Smooth muscle cell (in vitro differentiated cells): ENCODE results near the gene SMIM7. TPM values are rescaled to one million over a fixed set of nuclear protein-coding genes. Genes with fewer than 3 reads are reported as not detected.
"Not testable (repeated sequence)": the region's sequence is repeated elsewhere in the genome, so short reads cannot be mapped to it uniquely, and the experiment has no call there.

Source experiments
- DNase-seq: peaks from one replicate; lab custom pipeline; 2025; ENCODE audit not compliant: unreplicated experiment; lab: John Stamatoyannopoulos, UW
- H2AFZ ChIP-seq: fragments of 200-600 bp; sonication (generic); 2 replicates; pipeline ENCODE4 v1.6.0; 2016; ENCODE audit warnings: antibody characterized with exemption, low read depth, mild to moderate bottlenecking
- H3F3A ChIP-seq: fragments of 200-600 bp; sonication (generic); 2 replicates; pipeline ENCODE4 v1.6.0; 2017; ENCODE audit warnings: antibody characterized with exemption, low read depth
- H3K27ac ChIP-seq: fragments of 200-600 bp; sonication (generic); 2 replicates; pipeline ENCODE4 v1.5.1; 2016; ENCODE audit warnings: low read depth, mild to moderate bottlenecking
- H3K27me3 ChIP-seq: fragments of 200-600 bp; sonication (generic); 2 replicates; pipeline ENCODE4 v1.6.1; 2016; ENCODE audit warnings: low read depth, mild to moderate bottlenecking
- H3K36me3 ChIP-seq: fragments of 200-600 bp; sonication (generic); 2 replicates; pipeline ENCODE4 v1.5.1; 2016; ENCODE audit warnings: low read depth
- H3K4me1 ChIP-seq: fragments of 200-600 bp; sonication (generic); 2 replicates; pipeline ENCODE4 v1.5.1; 2016; ENCODE audit warnings: low read depth
- H3K4me2 ChIP-seq: fragments of 200-600 bp; sonication (generic); 2 replicates; pipeline ENCODE4 v1.6.0; 2016; ENCODE audit warnings: mild to moderate bottlenecking
- H3K4me3 ChIP-seq: fragments of 200-600 bp; sonication (generic); 2 replicates; pipeline ENCODE4 v1.5.1; 2016; ENCODE audit warnings: mild to moderate bottlenecking
- H3K79me2 ChIP-seq: fragments of 200-600 bp; sonication (generic); 2 replicates; pipeline ENCODE4 v1.6.0; 2016; ENCODE audit warnings: low read depth, mild to moderate bottlenecking
- H3K9ac ChIP-seq: fragments of 200-600 bp; sonication (generic); 2 replicates; pipeline ENCODE4 v1.6.0; 2016; ENCODE audit warnings: low read depth
- H3K9me3 ChIP-seq: fragments of 200-600 bp; sonication (generic); replicated peaks from 2 replicates; pipeline ENCODE4 v1.5.1; 2016; ENCODE audit warnings: low read depth
- H4K20me1 ChIP-seq: fragments of 200-600 bp; sonication (generic); 2 replicates; pipeline ENCODE4 v1.6.0; 2016; ENCODE audit warnings: low read depth
- CTCF ChIP-seq: fragments of 200-600 bp; sonication (generic); IDR thresholded peaks from 2 replicates; pipeline ENCODE4 v1.5.1; 2017; ENCODE audit warnings: borderline replicate concordance, mild to moderate bottlenecking, antibody characterized with exemption; ENCODE audit not compliant: insufficient read depth, poor library complexity, severe bottlenecking
- WGBS: methylation state at CpG from one replicate; pipeline ENCODE4 v1.1.7; 2016; ENCODE audit warnings: low lambda C conversion rate; 5-methylcytosine and 5-hydroxymethylcytosine counted together
- polyA plus RNA-seq: library from polyadenylated mRNA; unstranded; fragments of >200 nt; fragmentation: Nextera tagmentation; extraction: Ambion mirVana; gene quantifications from 2 replicates; pipeline ENCODE4 v1.2.1, GENCODE V29; 2016
- total RNA-seq: library from RNA; depleted of rRNA; stranded (reverse); fragments of >200 nt; gene quantifications from 2 replicates; pipeline ENCODE4 v1.2.3, GENCODE V29; 2014

SMIM7 gene
- total and polyA plus RNA-seq, 2 experiments from 2014 or later: 64.4 to 109 TPM

DNA sequence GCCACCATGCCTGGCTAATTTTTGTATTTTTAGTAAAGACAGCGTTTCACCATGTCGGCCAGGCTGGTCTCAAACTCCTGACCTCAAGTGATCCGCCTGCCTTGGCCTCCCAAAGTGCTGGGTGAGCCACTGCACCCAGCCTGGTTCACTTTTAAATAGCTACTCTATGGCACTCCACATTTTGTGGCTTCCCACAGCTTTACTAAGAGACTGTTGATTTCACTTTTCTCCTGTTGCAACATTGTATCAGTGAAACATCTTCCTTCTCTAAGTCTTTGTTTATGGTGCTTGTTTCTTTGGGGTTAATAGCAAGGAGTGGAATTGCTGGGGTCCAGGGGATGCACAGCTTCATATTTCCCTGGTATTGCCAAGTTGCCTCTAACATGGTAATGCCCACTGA is 13.3 kb upstream of the SMIM7 start:
- no peak overlapping the region for H3K4me3 ChIP-seq
- no peak for DNase-seq
- 88% methylated on average over 3 of the region's 3 CpGs for WGBS
- TF ChIP-seq CTCF: no peak
- H3K4me2 ChIP-seq: no peak overlapping the region
- H3F3A ChIP-seq: no peaks in the 10 kb centered on the region
- no peaks in the 10 kb centered on the region for H4K20me1 ChIP-seq
- no peaks in the 10 kb centered on the region for H3K36me3 ChIP-seq
- H3K4me1 ChIP-seq: no peaks in the 10 kb centered on the region
- no peaks in the 10 kb centered on the region for H3K9me3 ChIP-seq
- no peak overlapping the region for H3K27ac ChIP-seq
- no peak overlapping the region for H2AFZ ChIP-seq
- H3K79me2 ChIP-seq: no peaks in the 10 kb centered on the region
- no peaks in the 10 kb centered on the region for H3K27me3 ChIP-seq
- H3K9ac ChIP-seq: no peak overlapping the region

GRCh38 chr19:16671652-16672274 is 11.8 kb upstream of the SMIM7 start:
- Histone ChIP-seq H4K20me1 (no peaks in the 10 kb centered on the region), H3K9me3 (no peaks in the 10 kb centered on the region), H3K9ac (no peak overlapping the region), H3K36me3 (no peaks in the 10 kb centered on the region), H2AFZ (no peak overlapping the region), H3K27ac (no peak overlapping the region), H3K4me1 (no peaks in the 10 kb centered on the region), H3K4me2 (no peak overlapping the region), H3F3A (no peaks in the 10 kb centered on the region), H3K79me2 (no peaks in the 10 kb centered on the region), H3K4me3 (no peak overlapping the region), H3K27me3 (no peaks in the 10 kb centered on the region)
- DNase-seq: no peak
- WGBS: 91% methylated on average over 12 of the region's 12 CpGs
- no peak for TF ChIP-seq CTCF

- whole genome bisulfite sequencing: 96% methylated on average over 13 of the region's 13 CpGs
- no peak for TF ChIP-seq CTCF
- Histone ChIP-seq H3F3A (no peaks in the 10 kb centered on the region), H3K4me2 (no peak overlapping the region), H3K27ac (no peak overlapping the region), H3K4me1 (no peaks in the 10 kb centered on the region), H3K9ac (no peak overlapping the region), H3K4me3 (no peak overlapping the region), H3K79me2 (no peaks in the 10 kb centered on the region), H3K9me3 (no peaks in the 10 kb centered on the region), H4K20me1 (no peaks in the 10 kb centered on the region), H3K36me3 (no peaks in the 10 kb centered on the region), H2AFZ (no peak overlapping the region), H3K27me3 (no peaks in the 10 kb centered on the region)
- DNase-seq: no peak
Measured at GRCh38 chr19:16670291-16670690, 10.3 kb upstream of the SMIM7 start.

DNA sequence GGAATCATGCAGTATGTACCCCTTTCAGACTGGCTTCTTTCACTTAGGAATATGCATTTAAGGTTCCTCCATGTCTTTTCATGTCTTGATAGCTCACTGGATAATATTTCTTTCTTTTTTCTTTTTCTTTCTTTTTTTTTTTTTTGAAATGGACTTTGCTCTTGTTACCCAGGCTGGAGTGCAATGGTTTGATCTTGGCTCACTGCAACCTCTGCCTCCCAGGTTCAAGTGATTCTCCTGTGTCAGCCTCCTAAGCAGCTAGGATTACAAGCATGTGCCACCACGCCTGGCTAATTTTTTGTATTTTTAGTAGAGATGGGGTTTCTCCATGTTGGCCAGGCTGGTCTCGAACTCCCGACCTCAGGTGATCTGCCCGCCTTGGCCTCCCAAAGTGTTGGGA is 8.8 kb upstream of the SMIM7 start:
- H2AFZ ChIP-seq, H3K4me2 ChIP-seq, H3K4me3 ChIP-seq, H3K27ac ChIP-seq, H3K79me2 ChIP-seq, DNase-seq, H3K36me3 ChIP-seq, H3K9me3 ChIP-seq, H3F3A ChIP-seq, H3K4me1 ChIP-seq, H3K27me3 ChIP-seq, H4K20me1 ChIP-seq, H3K9ac ChIP-seq: not testable (repeated sequence)
- WGBS: 92% methylated on average over 4 of the region's 4 CpGs
